Lung (tissue), 12 donors: ENCODE results near the gene SRPX. TPM values are rescaled to one million over a fixed set of nuclear protein-coding genes. Genes with fewer than 3 reads are reported as not detected.

Experiments
- ATAC-seq: fragments of 200-7000 bp; cut with Tn5 transposase; one replicate; pipeline ENCODE4 v1.9.1; 2020; ENCODE audit warnings: moderate number of reproducible peaks; ENCODE audit not compliant: insufficient read depth, low FRiP score
- DNase-seq, 3 donors: peaks; one replicate each; pipeline ENCODE4 v3.0.0-alpha.2; 2013 to 2017
- H3K27ac ChIP-seq, 2 donors: one replicate each; pipeline ENCODE4 v1.5.1; 2013; ENCODE audit warnings: mild to moderate bottlenecking in 2 of 2, moderate library complexity in 2 of 2, control low read depth in 1 of 2, inconsistent platforms in 1 of 2, low read depth in 1 of 2, low read length in 1 of 2
- H3K27me3 ChIP-seq, 3 donors: one replicate each; pipeline ENCODE4 v1.5.1; 2013; ENCODE audit warnings: low read length in 2 of 3; ENCODE audit not compliant: control insufficient read depth in 3 of 3, insufficient read depth in 3 of 3
- H3K36me3 ChIP-seq, 4 donors: one replicate each; pipeline ENCODE4 v1.5.1; 2013; ENCODE audit warnings: low read length in 4 of 4, mild to moderate bottlenecking in 1 of 4, moderate library complexity in 1 of 4; ENCODE audit not compliant: control insufficient read depth in 4 of 4, insufficient read depth in 4 of 4
- H3K4me1 ChIP-seq, 5 donors: one replicate each; pipeline ENCODE4 v1.5.1; 2013; ENCODE audit warnings: low read length in 5 of 5, mild to moderate bottlenecking in 2 of 5, moderate library complexity in 1 of 5; ENCODE audit not compliant: control insufficient read depth in 5 of 5, insufficient read depth in 5 of 5
- H3K4me3 ChIP-seq: one replicate; pipeline ENCODE4 v1.5.1; 2013; ENCODE audit warnings: mild to moderate bottlenecking, control low read depth, moderate library complexity
- H3K9ac ChIP-seq, 2 donors: one replicate each; pipeline ENCODE4 v1.5.1; 2013; ENCODE audit warnings: low read length in 2 of 2, control low read depth in 1 of 2; ENCODE audit not compliant: insufficient read depth in 1 of 2
- H3K9me3 ChIP-seq, 4 donors: one replicate each; pipeline ENCODE4 v1.5.1; 2013; ENCODE audit warnings: low read length in 3 of 4, mild to moderate bottlenecking in 1 of 4, moderate library complexity in 1 of 4; ENCODE audit not compliant: control insufficient read depth in 4 of 4, insufficient read depth in 3 of 4
- CTCF ChIP-seq: IDR thresholded peaks from 2 replicates; pipeline ENCODE4 v1.5.1; 2012; ENCODE audit warnings: mild to moderate bottlenecking; ENCODE audit errors: control extremely low read depth, extremely low read depth
- WGBS, 2 donors: extraction: QIAGEN DNeasy Blood & Tissue Kit; methylation state at CpG; one replicate each; pipeline ENCODE4 v1.1.7; 2013; 5-methylcytosine and 5-hydroxymethylcytosine counted together
- polyA plus RNA-seq, 2 donors: library from polyadenylated mRNA; stranded (reverse); fragments of 200-250 nt; gene quantifications; one replicate each; pipeline ENCODE4 v1.2.1, GENCODE V29; 2013
- total RNA-seq, 2 donors: library from RNA; depleted of rRNA in 1 of 2; stranded (reverse); fragments of >200 nt in 1 of 2; gene quantifications; one replicate each; pipeline ENCODE4 v1.2.1, GENCODE V29; 2014 to 2021
- donor health status: control.
- donor health status: control.
- donor health status: Bipolar disorder and iron deficiency.
- donor health status: healthy.
- donor health status: DM: yes; HTN: yes; CAD: no.

Gene SRPX
- total and polyA plus RNA-seq, 4 donors = 43.4 to 71.0 (median 46.3) TPM

GRCh38 chrX:38166478-38167083, 54.1 kb downstream of the SRPX start:
- Histone ChIP-seq H3K9ac (no peak overlapping the region), H3K4me3 (no peak overlapping the region), H3K9me3 (peaks cover 0 to 2% (median 0%) of the 10 kb centered on the region in 4 donors), H3K4me1 (peaks cover 0 to 3% (median 0%) of the 10 kb centered on the region in 5 donors), H3K27me3 (peaks cover 0 to 15% (median 4%) of the 10 kb centered on the region in 3 donors), H3K27ac (no peak overlapping the region), H3K36me3 (no peaks in the 10 kb centered on the region)
- peak; percentile 44 for TF ChIP-seq CTCF
- WGBS, 2 donors = 46 to 55% methylated on average over 2 of the region's 2 CpGs
- ATAC-seq (no peak), DNase-seq (peak in 2 of 3 donors; percentile 50 to 63)

DNA sequence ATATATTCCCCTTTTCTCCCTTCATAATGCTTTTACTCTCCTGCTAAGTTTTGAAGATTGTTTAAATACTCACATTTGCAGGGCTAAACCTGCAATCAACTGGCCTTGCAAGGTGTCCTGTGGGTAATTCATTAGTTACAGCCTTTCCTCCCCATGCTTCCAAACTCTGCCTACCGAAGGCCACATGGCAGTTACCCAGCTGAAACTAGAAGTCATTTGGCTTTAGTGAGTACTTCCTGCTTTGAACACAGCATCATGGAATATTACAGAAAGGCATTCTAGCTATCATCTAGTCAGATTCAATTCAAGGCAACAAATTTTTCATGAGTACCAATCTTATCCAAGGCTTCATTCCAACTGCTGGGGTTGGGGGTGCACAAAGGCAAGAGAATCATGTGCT, 55.6 kb downstream of the SRPX start:
- no peak overlapping the region for H3K9ac ChIP-seq
- peaks cover 0 to 2% (median 0%) of the 10 kb centered on the region in 4 donors for H3K9me3 ChIP-seq
- H3K4me1 ChIP-seq = peaks cover 0 to 3% (median 0%) of the 10 kb centered on the region in 5 donors
- H3K27me3 ChIP-seq = peaks cover 0 to 12% (median 4%) of the 10 kb centered on the region in 3 donors
- H3K27ac ChIP-seq = no peak overlapping the region
- ATAC-seq = no peak
- TF ChIP-seq CTCF = no peak
- DNase-seq = no peak
- WGBS, 2 donors = 47 to 56% methylated on average over 1 of the region's 1 CpG
- no peak overlapping the region for H3K4me3 ChIP-seq
- H3K36me3 ChIP-seq = peaks cover 0 to 3% (median under 1%) of the 10 kb centered on the region in 4 donors

DNA sequence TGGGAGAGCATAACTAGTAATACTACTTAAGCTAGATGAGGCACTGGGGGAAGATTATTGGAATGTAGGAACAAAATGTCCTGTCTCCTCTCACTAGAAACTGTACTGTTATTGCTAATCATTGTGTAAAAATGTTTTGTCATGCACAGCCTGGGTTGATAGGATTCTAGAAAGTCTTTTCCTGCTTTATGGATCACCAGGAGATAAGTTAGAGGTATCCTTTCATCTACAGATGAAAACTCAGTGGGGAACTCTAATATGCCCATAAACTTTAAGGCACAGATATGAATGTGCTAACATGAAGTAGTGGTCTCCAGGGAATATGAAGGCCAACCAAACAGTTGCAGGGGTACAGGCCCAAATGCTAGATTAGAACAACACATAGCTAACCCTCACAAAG, 57.5 kb downstream of the SRPX start:
- Histone ChIP-seq H3K4me3 (no peak overlapping the region), H3K27ac (no peak overlapping the region), H3K4me1 (peaks cover 0 to 3% (median 0%) of the 10 kb centered on the region in 5 donors), H3K9me3 (peaks cover 0 to 2% (median 0%) of the 10 kb centered on the region in 4 donors), H3K36me3 (peaks cover 0 to 7% (median 2%) of the 10 kb centered on the region in 4 donors), H3K27me3 (peaks cover 0 to 7% (median 5%) of the 10 kb centered on the region in 3 donors), H3K9ac (no peak overlapping the region)
- DNase-seq = no peak
- ATAC-seq = no peak
- TF ChIP-seq CTCF = no peak
